ENCODE measurements around the gene TYMS. TPM values are rescaled to one million over a fixed set of nuclear protein-coding genes. Genes with fewer than 3 reads are reported as not detected.
A peak's percentile ranks its signal among the peaks of the same experiment; 100 is the strongest.

The TYMS gene
- total and polyA plus RNA-seq, 10 of the 15 experiments (the other 5 are each of a cell fraction or from before 2014, with no cell fraction given) = 34.8 to 524 (median 219) TPM

DNA sequence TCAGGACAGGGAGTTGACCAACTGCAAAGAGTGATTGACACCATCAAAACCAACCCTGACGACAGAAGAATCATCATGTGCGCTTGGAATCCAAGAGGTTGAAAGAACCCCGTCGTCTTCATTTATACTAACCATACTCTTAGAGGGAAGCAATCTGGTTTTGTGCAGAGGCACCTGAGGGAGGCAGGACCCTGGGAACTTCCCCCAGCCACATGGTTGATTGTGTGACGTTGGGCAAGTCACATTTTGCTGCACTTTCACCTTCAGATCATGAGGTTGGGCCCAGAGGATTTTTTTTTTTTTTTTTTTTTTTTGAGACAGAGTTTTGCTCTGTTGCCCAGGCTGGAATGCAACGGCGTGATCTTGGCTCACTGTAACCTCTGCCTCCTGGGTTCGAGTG is 11.6 kb downstream of the TYMS start:
- ChIA-PET POLR2A (no interaction called here), CTCF (no interaction called here), RAD21 (ENCODE audit: unreplicated experiment) (interaction anchor here (0.7 kb wide), 1 partner anchor 9 kb away, joined by 3 read pairs; no protein-coding TSS in a partner anchor), SMC1A (ENCODE audit: uncharacterized antibody, unreplicated experiment) (interaction anchor here (1.4 kb wide), 1 partner anchor 161 kb away, joined by 4 read pairs; no protein-coding TSS in a partner anchor)
- Histone ChIP-seq H3K4me3 (no peak overlapping the region), H3K27ac (ENCODE audit: control insufficient read depth, insufficient read depth) (no peak overlapping the region), H3K4me2 (ENCODE audit: control insufficient read depth, insufficient read depth) (no peak overlapping the region), H3K4me1 (ENCODE audit: control insufficient read depth, insufficient read depth, low read length) (no peaks in the 10 kb centered on the region; the same call in 1 of the 2 replicates), H3K79me2 (ENCODE audit: control insufficient read depth, insufficient read depth, low read length) (peaks cover 8% of the 10 kb centered on the region), H3K9ac (ENCODE audit: control insufficient read depth, insufficient read depth, low read length) (no peak overlapping the region), H2AFZ (ENCODE audit: control insufficient read depth, low read depth, low read length) (no peak overlapping the region), H3K9me3 (replicated peaks; ENCODE audit: control insufficient read depth, insufficient read depth, low read length) (no peaks in the 10 kb centered on the region; the same call in 2 of the 3 replicates), H4K20me1 (ENCODE audit: control insufficient read depth, insufficient read depth) (no peaks in the 10 kb centered on the region), H3K27me3 (replicated peaks in 1 of 2; ENCODE audit: control insufficient read depth in 2 of 2, insufficient read depth in 2 of 2, low read length in 1 of 2) (no peaks in the 10 kb centered on the region), H3K36me3 (ENCODE audit: control insufficient read depth in 2 of 2, insufficient read depth in 2 of 2, low read length in 1 of 2) (peaks cover 17 to 33% of the 10 kb centered on the region in 2 experiments)
- peak; percentile 53 for ATAC-seq
- TF ChIP-seq, protein P1, sequence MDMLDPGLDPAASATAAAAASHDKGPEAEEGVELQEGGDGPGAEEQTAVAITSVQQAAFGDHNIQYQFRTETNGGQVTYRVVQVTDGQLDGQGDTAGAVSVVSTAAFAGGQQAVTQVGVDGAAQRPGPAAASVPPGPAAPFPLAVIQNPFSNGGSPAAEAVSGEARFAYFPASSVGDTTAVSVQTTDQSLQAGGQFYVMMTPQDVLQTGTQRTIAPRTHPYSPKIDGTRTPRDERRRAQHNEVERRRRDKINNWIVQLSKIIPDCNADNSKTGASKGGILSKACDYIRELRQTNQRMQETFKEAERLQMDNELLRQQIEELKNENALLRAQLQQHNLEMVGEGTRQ (IDR thresholded peaks at IDR 0.05; ENCODE audit: borderline replicate concordance, low read depth, low read length) = no peak
- TF ChIP-seq ZNF207 (IDR thresholded peaks at IDR 0.05; ENCODE audit: borderline replicate concordance) = no peak
- 77% methylated on average over 6 of the region's 8 CpGs for WGBS (ENCODE audit: insufficient coverage, insufficient replicate concordance, low lambda C conversion rate, missing lambda C conversion rate)
- no peak for DNase-seq (ENCODE audit: low read depth, low spot score)
- no TSS peak for BruUV-seq (replicated peaks)
- in situ Hi-C loops (cut with MboI) (no loop called here), intact Hi-C loops (cut with micrococcal nuclease; ENCODE audit: unreplicated experiment) (no loop called here)
- no peak for FAIRE-seq

DNA sequence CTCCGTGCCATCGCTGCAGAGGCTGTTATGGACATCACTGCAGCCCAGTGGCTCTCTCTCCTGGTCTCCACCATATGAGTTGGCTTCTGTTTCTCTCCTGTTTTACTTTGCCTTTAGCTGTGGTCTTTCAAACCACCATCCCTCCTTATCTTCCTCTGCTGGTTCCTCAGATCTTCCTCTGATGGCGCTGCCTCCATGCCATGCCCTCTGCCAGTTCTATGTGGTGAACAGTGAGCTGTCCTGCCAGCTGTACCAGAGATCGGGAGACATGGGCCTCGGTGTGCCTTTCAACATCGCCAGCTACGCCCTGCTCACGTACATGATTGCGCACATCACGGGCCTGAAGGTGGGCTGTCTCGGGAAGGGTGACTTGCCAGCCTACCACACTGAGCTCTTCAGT is 13.1 kb downstream of the TYMS start:
- POLR2A ChIA-PET = interaction anchor here (0.6 to 1.1 kb wide), 2 partner anchors 8 to 12 kb away, joined by 3 to 4 read pairs; no protein-coding TSS in a partner anchor
- peaks cover 8% of the 10 kb centered on the region for H3K79me2 ChIP-seq (ENCODE audit: control insufficient read depth, insufficient read depth, low read length)
- in situ Hi-C loops (cut with MboI) = no loop called here
- H3K9me3 ChIP-seq (replicated peaks; ENCODE audit: control insufficient read depth, insufficient read depth, low read length) = no peaks in the 10 kb centered on the region; the same call in 2 of the 3 replicates
- SMC1A ChIA-PET (ENCODE audit: uncharacterized antibody, unreplicated experiment) = interaction anchor here (2.0 kb wide), 1 partner anchor 160 kb away, joined by 6 read pairs; no protein-coding TSS in a partner anchor
- no peak overlapping the region for H3K4me2 ChIP-seq (ENCODE audit: control insufficient read depth, insufficient read depth)
- H3K36me3 ChIP-seq (ENCODE audit: control insufficient read depth in 2 of 2, insufficient read depth in 2 of 2, low read length in 1 of 2) = peaks cover 17 to 38% of the 10 kb centered on the region in 2 experiments
- RAD21 ChIA-PET (ENCODE audit: unreplicated experiment) = no interaction called here
- TF ChIP-seq HDAC6 (IDR thresholded peaks at IDR 0.05; ENCODE audit: unreplicated experiment) = no peak
- TF ChIP-seq, protein P2, sequence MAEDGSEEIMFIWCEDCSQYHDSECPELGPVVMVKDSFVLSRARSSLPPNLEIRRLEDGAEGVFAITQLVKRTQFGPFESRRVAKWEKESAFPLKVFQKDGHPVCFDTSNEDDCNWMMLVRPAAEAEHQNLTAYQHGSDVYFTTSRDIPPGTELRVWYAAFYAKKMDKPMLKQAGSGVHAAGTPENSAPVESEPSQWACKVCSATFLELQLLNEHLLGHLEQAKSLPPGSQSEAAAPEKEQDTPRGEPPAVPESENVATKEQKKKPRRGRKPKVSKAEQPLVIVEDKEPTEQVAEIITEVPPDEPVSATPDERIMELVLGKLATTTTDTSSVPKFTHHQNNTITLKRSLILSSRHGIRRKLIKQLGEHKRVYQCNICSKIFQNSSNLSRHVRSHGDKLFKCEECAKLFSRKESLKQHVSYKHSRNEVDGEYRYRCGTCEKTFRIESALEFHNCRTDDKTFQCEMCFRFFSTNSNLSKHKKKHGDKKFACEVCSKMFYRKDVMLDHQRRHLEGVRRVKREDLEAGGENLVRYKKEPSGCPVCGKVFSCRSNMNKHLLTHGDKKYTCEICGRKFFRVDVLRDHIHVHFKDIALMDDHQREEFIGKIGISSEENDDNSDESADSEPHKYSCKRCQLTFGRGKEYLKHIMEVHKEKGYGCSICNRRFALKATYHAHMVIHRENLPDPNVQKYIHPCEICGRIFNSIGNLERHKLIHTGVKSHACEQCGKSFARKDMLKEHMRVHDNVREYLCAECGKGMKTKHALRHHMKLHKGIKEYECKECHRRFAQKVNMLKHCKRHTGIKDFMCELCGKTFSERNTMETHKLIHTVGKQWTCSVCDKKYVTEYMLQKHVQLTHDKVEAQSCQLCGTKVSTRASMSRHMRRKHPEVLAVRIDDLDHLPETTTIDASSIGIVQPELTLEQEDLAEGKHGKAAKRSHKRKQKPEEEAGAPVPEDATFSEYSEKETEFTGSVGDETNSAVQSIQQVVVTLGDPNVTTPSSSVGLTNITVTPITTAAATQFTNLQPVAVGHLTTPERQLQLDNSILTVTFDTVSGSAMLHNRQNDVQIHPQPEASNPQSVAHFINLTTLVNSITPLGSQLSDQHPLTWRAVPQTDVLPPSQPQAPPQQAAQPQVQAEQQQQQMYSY (CRISPR knock-in tag; IDR thresholded peaks at IDR 0.05) = no peak
- TF ChIP-seq, protein P3, sequence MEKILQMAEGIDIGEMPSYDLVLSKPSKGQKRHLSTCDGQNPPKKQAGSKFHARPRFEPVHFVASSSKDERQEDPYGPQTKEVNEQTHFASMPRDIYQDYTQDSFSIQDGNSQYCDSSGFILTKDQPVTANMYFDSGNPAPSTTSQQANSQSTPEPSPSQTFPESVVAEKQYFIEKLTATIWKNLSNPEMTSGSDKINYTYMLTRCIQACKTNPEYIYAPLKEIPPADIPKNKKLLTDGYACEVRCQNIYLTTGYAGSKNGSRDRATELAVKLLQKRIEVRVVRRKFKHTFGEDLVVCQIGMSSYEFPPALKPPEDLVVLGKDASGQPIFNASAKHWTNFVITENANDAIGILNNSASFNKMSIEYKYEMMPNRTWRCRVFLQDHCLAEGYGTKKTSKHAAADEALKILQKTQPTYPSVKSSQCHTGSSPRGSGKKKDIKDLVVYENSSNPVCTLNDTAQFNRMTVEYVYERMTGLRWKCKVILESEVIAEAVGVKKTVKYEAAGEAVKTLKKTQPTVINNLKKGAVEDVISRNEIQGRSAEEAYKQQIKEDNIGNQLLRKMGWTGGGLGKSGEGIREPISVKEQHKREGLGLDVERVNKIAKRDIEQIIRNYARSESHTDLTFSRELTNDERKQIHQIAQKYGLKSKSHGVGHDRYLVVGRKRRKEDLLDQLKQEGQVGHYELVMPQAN (conservative IDR thresholded peaks at IDR 0.05) = no peak
- TF ChIP-seq POLR2A (IDR thresholded peaks at IDR 0.05; ENCODE audit: low read depth, low read length) = peak; percentile 43; the same call in 1 of the 2 replicates
- no peak for DNase-seq (ENCODE audit: low read depth, low spot score)
- WGBS (ENCODE audit: insufficient coverage, insufficient replicate concordance, low lambda C conversion rate, missing lambda C conversion rate) = 97% methylated on average over 11 of the region's 11 CpGs
- no peak for ATAC-seq
- no peak overlapping the region for H2AFZ ChIP-seq (ENCODE audit: control insufficient read depth, low read depth, low read length)
- H3K27me3 ChIP-seq (replicated peaks in 1 of 2; ENCODE audit: control insufficient read depth in 2 of 2, insufficient read depth in 2 of 2, low read length in 1 of 2) = no peaks in the 10 kb centered on the region
- CTCF ChIA-PET = interaction anchor here (1.1 to 1.9 kb wide), 3 partner anchors 46 to 169 kb away, joined by 3 to 7 read pairs (median 5); no protein-coding TSS in a partner anchor
- H4K20me1 ChIP-seq (ENCODE audit: control insufficient read depth, insufficient read depth) = no peaks in the 10 kb centered on the region
- no TSS peak for BruUV-seq (replicated peaks)
- no peak overlapping the region for H3K9ac ChIP-seq (ENCODE audit: control insufficient read depth, insufficient read depth, low read length)
- intact Hi-C loops (cut with micrococcal nuclease; ENCODE audit: unreplicated experiment) = no loop called here
- no peaks in the 10 kb centered on the region; the same call in 1 of the 2 replicates for H3K4me1 ChIP-seq (ENCODE audit: control insufficient read depth, insufficient read depth, low read length)
- H3K27ac ChIP-seq (ENCODE audit: control insufficient read depth, insufficient read depth) = no peak overlapping the region
- no peak overlapping the region for H3K4me3 ChIP-seq
- no peak for FAIRE-seq

Data from GM12878 (cell line).